ENCODE results near the gene ASIC1.

- no peak; the same call in 1 of the 2 replicates for TF ChIP-seq CTCF (conservative IDR thresholded peaks at IDR 0.05)
- TF ChIP-seq ZFX (IDR thresholded peaks at IDR 0.05), result no peak
These were observed 44.3 kb downstream of the ASIC1 start for GRCh38 chr12:50101663-50102062.
